ENCODE data around the gene TNFRSF1A.

TNFRSF1A gene

DNA sequence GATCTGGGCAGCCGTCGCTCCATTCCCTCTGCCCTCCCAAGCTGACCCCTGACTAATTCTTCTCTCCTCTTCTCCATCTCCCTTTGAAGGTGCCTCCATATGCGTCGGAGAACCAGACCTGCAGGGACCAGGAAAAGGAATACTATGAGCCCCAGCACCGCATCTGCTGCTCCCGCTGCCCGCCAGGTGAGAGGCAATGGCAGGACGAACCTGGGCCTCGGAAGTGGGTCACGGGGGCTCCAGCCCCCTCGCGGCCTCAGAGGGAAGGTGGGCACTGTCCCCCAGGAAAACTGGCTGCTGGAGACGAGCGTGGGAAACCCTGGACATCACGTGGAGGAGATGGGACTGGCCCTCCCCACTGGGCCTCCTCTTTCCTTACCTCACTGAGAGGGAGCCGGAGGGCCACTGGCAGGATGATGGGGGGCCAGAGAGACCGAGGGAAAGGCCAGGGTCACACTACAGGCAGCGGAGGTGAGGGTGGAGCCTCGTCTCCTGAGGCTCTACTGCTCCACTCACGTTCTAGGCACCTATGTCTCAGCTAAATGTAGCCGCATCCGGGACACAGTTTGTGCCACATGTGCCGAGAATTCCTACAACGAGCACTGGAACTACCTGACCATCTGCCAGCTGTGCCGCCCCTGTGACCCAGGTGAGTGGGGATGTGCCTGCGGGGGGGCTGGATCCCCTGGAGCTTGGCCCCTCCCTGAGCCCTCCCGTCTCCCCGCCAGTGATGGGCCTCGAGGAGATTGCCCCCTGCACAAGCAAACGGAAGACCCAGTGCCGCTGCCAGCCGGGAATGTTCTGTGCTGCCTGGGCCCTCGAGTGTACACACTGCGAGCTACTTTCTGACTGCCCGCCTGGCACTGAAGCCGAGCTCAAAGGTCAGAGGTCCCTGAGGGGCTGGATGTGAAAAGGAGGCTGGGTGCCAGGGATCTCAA, 42.9 kb upstream of the TNFRSF1A start:
- FAIRE-seq: no peak
- TF ChIP-seq, protein P1, sequence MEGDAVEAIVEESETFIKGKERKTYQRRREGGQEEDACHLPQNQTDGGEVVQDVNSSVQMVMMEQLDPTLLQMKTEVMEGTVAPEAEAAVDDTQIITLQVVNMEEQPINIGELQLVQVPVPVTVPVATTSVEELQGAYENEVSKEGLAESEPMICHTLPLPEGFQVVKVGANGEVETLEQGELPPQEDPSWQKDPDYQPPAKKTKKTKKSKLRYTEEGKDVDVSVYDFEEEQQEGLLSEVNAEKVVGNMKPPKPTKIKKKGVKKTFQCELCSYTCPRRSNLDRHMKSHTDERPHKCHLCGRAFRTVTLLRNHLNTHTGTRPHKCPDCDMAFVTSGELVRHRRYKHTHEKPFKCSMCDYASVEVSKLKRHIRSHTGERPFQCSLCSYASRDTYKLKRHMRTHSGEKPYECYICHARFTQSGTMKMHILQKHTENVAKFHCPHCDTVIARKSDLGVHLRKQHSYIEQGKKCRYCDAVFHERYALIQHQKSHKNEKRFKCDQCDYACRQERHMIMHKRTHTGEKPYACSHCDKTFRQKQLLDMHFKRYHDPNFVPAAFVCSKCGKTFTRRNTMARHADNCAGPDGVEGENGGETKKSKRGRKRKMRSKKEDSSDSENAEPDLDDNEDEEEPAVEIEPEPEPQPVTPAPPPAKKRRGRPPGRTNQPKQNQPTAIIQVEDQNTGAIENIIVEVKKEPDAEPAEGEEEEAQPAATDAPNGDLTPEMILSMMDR (IDR thresholded peaks at IDR 0.05; ENCODE audit: insufficient read depth, missing control alignments): no peak
- DNase-seq (ENCODE audit: insufficient read length, low spot score): no peak

DNA sequence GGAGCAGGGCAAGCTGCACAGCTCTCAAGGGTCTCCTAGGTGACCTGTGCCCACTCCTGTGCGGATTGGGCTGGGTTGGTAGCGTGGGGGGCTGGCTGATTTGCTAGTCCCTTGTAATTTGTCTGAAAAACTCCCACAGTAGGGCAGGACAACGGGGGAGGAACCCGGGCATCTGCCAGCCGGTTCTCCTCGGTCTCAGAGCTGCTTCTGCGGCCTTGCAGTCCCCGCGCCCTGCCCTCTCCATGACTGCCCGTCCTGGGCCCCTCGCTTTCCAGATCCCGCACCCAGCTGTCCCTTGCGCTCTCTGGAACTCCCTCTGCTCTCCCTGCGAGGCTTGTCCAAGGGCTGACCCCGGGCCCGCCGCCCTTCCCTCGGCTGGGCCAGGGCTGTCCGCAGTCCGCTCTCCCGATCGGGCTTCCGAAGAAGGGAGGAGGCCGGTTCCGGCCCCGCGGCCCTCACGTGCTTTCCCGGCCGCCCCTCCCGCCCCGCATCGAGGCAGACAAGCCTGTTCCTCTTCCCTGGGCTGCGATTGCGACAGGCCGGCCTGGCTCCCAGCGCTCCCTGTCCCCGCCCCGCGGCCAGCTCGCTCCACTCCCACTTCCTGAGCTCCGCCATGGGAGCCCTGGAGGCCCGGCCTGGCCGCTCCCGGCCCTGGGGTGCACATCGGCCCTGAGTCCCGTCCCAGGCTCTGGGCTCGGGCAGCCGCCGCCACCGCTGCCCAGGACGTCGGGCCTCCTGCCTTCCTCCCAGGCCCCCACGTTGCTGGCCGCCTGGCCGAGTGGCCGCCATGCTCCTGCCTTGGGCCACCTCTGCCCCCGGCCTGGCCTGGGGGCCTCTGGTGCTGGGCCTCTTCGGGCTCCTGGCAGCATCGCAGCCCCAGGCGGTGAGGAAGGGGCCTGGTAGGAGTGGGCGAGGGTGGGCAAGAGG, 42.0 kb upstream of the TNFRSF1A start, which contains the start of gene LTBR:
Gene LTBR, plus strand, starts transcription at position 591 of the 927 bp plus-strand sequence. Its CDS starts 197 bp downstream, at position 788.
- TF ChIP-seq, protein P1 (IDR thresholded peaks at IDR 0.05; ENCODE audit: insufficient read depth, missing control alignments): no peak
- no peak for FAIRE-seq

DNA sequence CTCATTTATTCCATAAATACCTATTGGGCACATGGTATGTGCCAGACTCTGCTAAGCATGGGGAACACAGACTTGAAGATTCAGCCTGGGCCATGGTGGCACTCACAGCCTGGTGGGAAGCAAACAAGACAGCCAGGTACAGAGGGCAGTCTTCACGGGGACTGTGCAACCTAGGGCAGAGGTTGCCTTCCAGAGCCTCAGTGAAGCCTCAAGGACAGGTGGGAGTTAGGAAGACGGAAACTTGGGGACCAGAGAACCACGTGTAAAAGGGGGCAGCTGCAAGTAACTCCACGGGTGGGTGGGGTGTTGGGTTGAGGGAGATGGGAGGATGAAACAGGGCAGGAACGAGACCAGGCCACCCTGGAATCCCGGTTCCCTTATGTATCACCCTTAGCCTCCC, 41.1 kb upstream of the TNFRSF1A start:
- FAIRE-seq: no peak
- TF ChIP-seq, protein P1 (IDR thresholded peaks at IDR 0.05; ENCODE audit: insufficient read depth, missing control alignments): no peak
- DNase-seq (ENCODE audit: insufficient read length, low spot score): no peak

More for the DNA sequence above, 42.0 kb upstream of the TNFRSF1A start, which contains the start of gene LTBR:
- no peak for DNase-seq (ENCODE audit: insufficient read length, low spot score)

DNA sequence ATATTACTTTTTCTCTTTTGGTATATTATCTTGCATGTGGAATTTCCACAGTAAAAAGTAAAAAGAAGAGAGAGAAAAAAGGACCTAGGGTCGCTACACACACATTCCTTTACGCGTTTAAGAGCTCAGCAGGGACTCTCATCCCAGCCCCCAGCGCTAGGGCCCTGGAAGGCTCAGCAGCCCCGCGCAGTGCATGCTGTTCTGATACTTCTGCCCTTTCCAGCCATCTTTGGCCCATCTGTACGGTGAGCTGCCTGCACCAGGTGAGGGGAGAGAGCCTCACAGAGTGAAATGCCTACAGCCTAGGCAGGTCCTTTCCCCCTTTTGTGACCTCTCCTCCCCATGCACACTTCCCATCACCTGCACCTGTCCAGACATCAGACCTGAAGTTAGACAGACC, 40.5 kb upstream of the TNFRSF1A start:
- no peak for DNase-seq (ENCODE audit: insufficient read length, low spot score)
- FAIRE-seq: no peak
- TF ChIP-seq, protein P1 (IDR thresholded peaks at IDR 0.05; ENCODE audit: insufficient read depth, missing control alignments): no peak

DNA sequence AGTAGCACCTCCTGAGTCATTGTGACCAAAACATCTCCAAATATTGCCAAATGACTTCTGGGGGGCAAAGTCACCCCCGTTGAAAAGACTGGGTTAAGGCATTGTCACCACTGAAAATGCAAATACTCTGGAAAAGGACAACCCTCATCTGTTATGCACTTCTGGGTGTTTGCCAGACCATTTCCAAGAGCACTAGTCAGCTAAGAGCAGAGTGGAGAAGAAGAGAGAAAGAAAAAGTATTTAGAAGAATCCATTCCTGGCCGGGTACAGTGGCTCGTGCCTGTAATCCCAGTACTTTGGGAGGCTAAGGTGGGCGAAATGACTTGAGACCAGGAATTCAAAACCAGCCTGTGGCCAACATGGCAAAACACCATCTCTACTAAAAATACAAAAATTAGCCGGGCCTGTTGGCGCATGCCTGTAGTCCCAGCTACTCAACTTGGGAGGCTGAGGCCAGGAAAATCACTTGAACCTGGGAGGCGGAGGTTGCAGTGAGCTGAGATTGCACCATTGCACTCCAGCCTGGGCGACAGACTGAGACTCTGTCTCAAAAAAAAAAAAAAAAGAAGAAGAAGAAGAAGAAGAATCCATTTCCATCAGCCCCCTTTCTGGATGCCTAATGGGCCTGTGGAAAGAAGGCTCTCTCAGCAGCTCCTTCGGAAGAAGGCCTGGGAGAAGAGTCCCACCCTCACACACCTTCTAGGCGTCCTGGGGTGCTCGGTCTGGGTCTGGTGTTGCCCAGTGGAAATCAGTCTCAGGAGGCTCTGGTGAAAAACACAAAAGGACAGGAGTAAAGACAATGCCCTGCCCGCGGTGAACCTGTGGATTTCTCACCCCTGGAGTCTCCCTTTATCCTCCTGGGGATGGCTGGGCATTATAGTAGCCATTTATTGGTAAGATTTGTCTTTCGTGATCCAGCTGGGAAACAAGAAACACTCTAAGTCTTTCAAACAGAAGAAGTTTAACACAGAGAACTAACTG, 38.6 kb upstream of the TNFRSF1A start:
- DNase-seq (ENCODE audit: insufficient read length, low spot score): no peak
- TF ChIP-seq, protein P1 (IDR thresholded peaks at IDR 0.05; ENCODE audit: insufficient read depth, missing control alignments): no peak
- FAIRE-seq: no peak

Data from D721Med (cell line).